ENCODE data around the gene NECTIN2.

The NECTIN2 gene

DNA sequence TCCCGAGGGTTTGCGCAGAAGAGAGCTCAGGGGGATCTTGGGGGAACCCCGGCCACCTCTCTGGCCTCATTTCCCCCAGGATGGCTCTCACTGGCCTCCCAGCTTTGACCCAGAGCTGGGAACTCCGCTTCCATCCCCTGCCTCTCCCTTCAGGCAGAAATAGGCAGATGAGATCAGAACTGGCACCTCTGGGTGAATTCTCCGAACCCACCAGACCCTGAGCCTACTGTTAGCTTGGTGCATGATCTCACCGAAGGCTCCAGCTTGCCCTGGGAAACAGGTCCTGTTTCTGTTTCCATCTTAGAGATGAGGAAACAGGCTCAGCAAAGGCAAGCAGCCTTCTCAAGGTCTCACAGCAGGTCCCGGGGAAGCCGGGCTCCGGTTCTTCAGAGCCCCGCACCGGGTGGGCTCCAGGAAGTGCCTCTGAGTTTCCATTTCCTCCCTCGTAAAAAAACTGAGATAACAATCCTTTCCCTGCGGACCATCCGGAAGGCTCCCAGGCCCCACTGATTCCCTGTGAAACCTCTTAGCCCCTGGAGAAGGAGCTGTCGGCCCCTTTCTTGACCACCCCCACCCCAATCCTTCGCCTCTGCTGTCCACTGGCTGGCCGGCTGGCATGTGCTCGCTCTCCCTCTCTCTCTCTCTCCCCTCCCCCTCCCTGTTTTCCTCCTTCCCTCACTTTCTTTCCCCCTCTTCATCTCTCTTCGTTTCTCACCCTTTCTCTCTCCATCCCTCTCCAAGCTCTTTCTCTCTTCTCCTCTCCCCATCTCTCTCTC lies 2.1 kb downstream of the NECTIN2 start:
- H4K20me1 ChIP-seq (ENCODE audit: insufficient read depth) = no peaks in the 10 kb centered on the region
- peaks cover 19% of the 10 kb centered on the region for H3K27me3 ChIP-seq (ENCODE audit: insufficient read depth, low read depth)
- H3K36me3 ChIP-seq (ENCODE audit: insufficient read depth) = no peaks in the 10 kb centered on the region
- H3K4me1 ChIP-seq (ENCODE audit: low read depth, poor library complexity, severe bottlenecking) = peaks cover 16% of the 10 kb centered on the region
- no peak overlapping the region for H2AFZ ChIP-seq (ENCODE audit: low read depth)
- H3K27ac ChIP-seq = no peak overlapping the region
- no peak overlapping the region for H3K9ac ChIP-seq
- no peaks in the 10 kb centered on the region for H3K79me2 ChIP-seq (ENCODE audit: insufficient read depth, low read depth)
- H3K4me3 ChIP-seq (IDR thresholded peaks at IDR 0.05; ENCODE audit: insufficient read depth, low read depth, low read length) = no peak overlapping the region
- TF ChIP-seq CTCF (conservative IDR thresholded peaks at IDR 0.05; ENCODE audit: low read depth, low read length) = no peak
- no peak overlapping the region for H3K4me2 ChIP-seq

GRCh38 chr19:44848812-44849447 lies 2.8 kb downstream of the NECTIN2 start:
- peaks cover 16% of the 10 kb centered on the region for H3K4me1 ChIP-seq (ENCODE audit: low read depth, poor library complexity, severe bottlenecking)
- H3K27ac ChIP-seq = no peak overlapping the region
- H2AFZ ChIP-seq (ENCODE audit: low read depth) = no peak overlapping the region
- no peak overlapping the region for H3K4me3 ChIP-seq (IDR thresholded peaks at IDR 0.05; ENCODE audit: insufficient read depth, low read depth, low read length)
- no peak overlapping the region for H3K9ac ChIP-seq
- no peak for TF ChIP-seq CTCF (conservative IDR thresholded peaks at IDR 0.05; ENCODE audit: low read depth, low read length)
- no peaks in the 10 kb centered on the region for H3K36me3 ChIP-seq (ENCODE audit: insufficient read depth)
- H3K27me3 ChIP-seq (ENCODE audit: insufficient read depth, low read depth) = peaks cover 19% of the 10 kb centered on the region
- H3K4me2 ChIP-seq = no peak overlapping the region
- H4K20me1 ChIP-seq (ENCODE audit: insufficient read depth) = no peaks in the 10 kb centered on the region
- no peaks in the 10 kb centered on the region for H3K79me2 ChIP-seq (ENCODE audit: insufficient read depth, low read depth)

- H3K79me2 ChIP-seq (ENCODE audit: insufficient read depth, low read depth) = no peaks in the 10 kb centered on the region
- H3K27me3 ChIP-seq (ENCODE audit: insufficient read depth, low read depth) = peaks cover 19% of the 10 kb centered on the region
- H3K27ac ChIP-seq = no peak overlapping the region
- TF ChIP-seq CTCF (conservative IDR thresholded peaks at IDR 0.05; ENCODE audit: low read depth, low read length) = no peak
- no peak overlapping the region for H2AFZ ChIP-seq (ENCODE audit: low read depth)
- no peak overlapping the region for H3K4me3 ChIP-seq (IDR thresholded peaks at IDR 0.05; ENCODE audit: insufficient read depth, low read depth, low read length)
- no peak overlapping the region for H3K9ac ChIP-seq
- H3K4me1 ChIP-seq (ENCODE audit: low read depth, poor library complexity, severe bottlenecking) = peaks cover 5% of the 10 kb centered on the region
- H4K20me1 ChIP-seq (ENCODE audit: insufficient read depth) = no peaks in the 10 kb centered on the region
- no peaks in the 10 kb centered on the region for H3K36me3 ChIP-seq (ENCODE audit: insufficient read depth)
- H3K4me2 ChIP-seq = no peak overlapping the region
Observed at GRCh38 chr19:44850641-44851109, 4.6 kb downstream of the NECTIN2 start.

GRCh38 chr19:44851427-44851826 lies 5.3 kb downstream of the NECTIN2 start:
- no peak overlapping the region for H3K4me3 ChIP-seq (IDR thresholded peaks at IDR 0.05; ENCODE audit: insufficient read depth, low read depth, low read length)
- no peak overlapping the region for H3K4me2 ChIP-seq
- peaks cover 19% of the 10 kb centered on the region for H3K27me3 ChIP-seq (ENCODE audit: insufficient read depth, low read depth)
- no peaks in the 10 kb centered on the region for H3K36me3 ChIP-seq (ENCODE audit: insufficient read depth)
- H3K4me1 ChIP-seq (ENCODE audit: low read depth, poor library complexity, severe bottlenecking) = peaks cover 5% of the 10 kb centered on the region
- no peak for TF ChIP-seq CTCF (conservative IDR thresholded peaks at IDR 0.05; ENCODE audit: low read depth, low read length)
- H3K9ac ChIP-seq = no peak overlapping the region
- H2AFZ ChIP-seq (ENCODE audit: low read depth) = no peak overlapping the region
- H4K20me1 ChIP-seq (ENCODE audit: insufficient read depth) = no peaks in the 10 kb centered on the region
- H3K27ac ChIP-seq = no peak overlapping the region
- no peaks in the 10 kb centered on the region for H3K79me2 ChIP-seq (ENCODE audit: insufficient read depth, low read depth)

Data from KMS-11 (cell line).